CD4-positive, alpha-beta memory T cell (primary cell): ENCODE results near the gene LGI2. TPM values are rescaled to one million over a fixed set of nuclear protein-coding genes. Genes with fewer than 3 reads are reported as not detected.
"Not testable (repeated sequence)": the region's sequence is repeated elsewhere in the genome, so short reads cannot be mapped to it uniquely, and the experiment has no call there.

Experiments used
- CTCF ChIA-PET: fragments of 350-600 bp; sonication (Branson Sonifier 250); formaldehyde crosslinking; loops from one replicate; lab custom pipeline; 2021; ENCODE audit warnings: inconsistent platforms; ENCODE audit not compliant: partially characterized antibody; lab: Charles Lee
- POLR2A ChIA-PET: fragments of 350-600 bp; sonication (Branson Sonifier 250); formaldehyde crosslinking; loops from one replicate; lab custom pipeline; 2021; ENCODE audit not compliant: partially characterized antibody; lab: Charles Lee
- DNase-seq, 5 donors: peaks; one replicate each; pipeline versions ENCODE4 v3.0.0 to v3.0.0-alpha.2; 2020 to 2022; ENCODE audit warnings: mixed read lengths in 1 of 5
- H3K27ac ChIP-seq: one replicate; pipeline ENCODE4 v1.7.0; 2013; ENCODE audit warnings: low read depth, low read length
- H3K27me3 ChIP-seq: 2 replicates; pipeline ENCODE4 v1.7.0; 2013; ENCODE audit warnings: mild to moderate bottlenecking, low read length, moderate library complexity; ENCODE audit not compliant: insufficient read depth
- H3K36me3 ChIP-seq: 2 replicates; pipeline ENCODE4 v1.7.0; 2013; ENCODE audit warnings: mild to moderate bottlenecking, low read length, moderate library complexity; ENCODE audit not compliant: insufficient read depth
- H3K4me1 ChIP-seq: 2 replicates; pipeline ENCODE4 v1.7.0; 2013; ENCODE audit warnings: mild to moderate bottlenecking, low read length, moderate library complexity; ENCODE audit not compliant: insufficient read depth
- H3K4me3 ChIP-seq, 2 donors: one replicate each; pipeline ENCODE4 v1.7.0; 2013; ENCODE audit warnings: low read length in 2 of 2, mild to moderate bottlenecking in 1 of 2
- H3K9me3 ChIP-seq, 2 donors: one replicate each; pipeline ENCODE4 v1.7.0; 2013; ENCODE audit warnings: low read length in 2 of 2, control low read depth in 1 of 2; ENCODE audit not compliant: control insufficient read depth in 1 of 2
- H3K27ac Mint-ChIP-seq, 7 donors: one replicate each; pipeline ENCODE4 v1.8.0; 2020 to 2021; ENCODE audit warnings: mixed read lengths in 7 of 7, mild to moderate bottlenecking in 6 of 7, inconsistent platforms in 3 of 7, moderate library complexity in 3 of 7
- H3K27me3 Mint-ChIP-seq, 2 donors: one replicate each; pipeline ENCODE4 v1.8.0; 2020 to 2021; ENCODE audit warnings: mixed read lengths in 2 of 2
- H3K36me3 Mint-ChIP-seq, 2 donors: one replicate each; pipeline ENCODE4 v1.8.0; 2020 to 2021; ENCODE audit warnings: mixed read lengths in 2 of 2, inconsistent platforms in 1 of 2, mild to moderate bottlenecking in 1 of 2
- H3K4me1 Mint-ChIP-seq, 4 donors: one replicate each; pipeline ENCODE4 v1.8.0; 2020 to 2021; ENCODE audit warnings: mixed read lengths in 4 of 4, mild to moderate bottlenecking in 1 of 4
- H3K4me3 Mint-ChIP-seq, 8 donors: one replicate each; pipeline ENCODE4 v1.8.0; 2020 to 2021; ENCODE audit warnings: mixed read lengths in 8 of 8, mild to moderate bottlenecking in 7 of 8, moderate library complexity in 6 of 8, inconsistent platforms in 3 of 8
- H3K9me3 Mint-ChIP-seq, 8 donors: one replicate each; pipeline ENCODE4 v1.8.0; 2020 to 2021; ENCODE audit warnings: mixed read lengths in 8 of 8, mild to moderate bottlenecking in 5 of 8, inconsistent platforms in 3 of 8, moderate library complexity in 1 of 8
- intact Hi-C: fragments of 100-400 bp; cut with micrococcal nuclease; formaldehyde crosslinking; loops from one replicate; pipeline ENCODE4 v1.15.1; 2023
- polyA plus RNA-seq, 2 donors: library from polyadenylated mRNA; unstranded; fragments of 300-500 nt; fragmentation: Illumina TruSeq; gene quantifications; one replicate each; pipeline ENCODE4 v1.2.3, GENCODE V29; 2021
- total RNA-seq, 2 experiments: library from RNA; stranded (reverse); gene quantifications; one replicate each; pipeline ENCODE4 v1.2.3, GENCODE V29; 2021

LGI2 gene
- total and polyA plus RNA-seq, 4 experiments from 2014 or later: not detected

GRCh38 chr4:25022766-25023165, 8.0 kb downstream of the LGI2 start:
- no peak overlapping the region for H3K4me3 Mint-ChIP-seq
- POLR2A ChIA-PET: no interaction called here
- Histone ChIP-seq H3K4me3 (no peak overlapping the region), H3K4me1 (no peaks in the 10 kb centered on the region), H3K27ac (no peak overlapping the region), H3K27me3 (no peaks in the 10 kb centered on the region), H3K9me3 (no peaks in the 10 kb centered on the region), H3K36me3 (no peaks in the 10 kb centered on the region)
- CTCF ChIA-PET: no interaction called here
- peaks cover 0 to 2% (median 0%) of the 10 kb centered on the region in 8 donors for H3K9me3 Mint-ChIP-seq
- H3K36me3 Mint-ChIP-seq: no peaks in the 10 kb centered on the region
- no peaks in the 10 kb centered on the region for H3K4me1 Mint-ChIP-seq
- H3K27ac Mint-ChIP-seq: no peak overlapping the region
- peaks cover 22 to 24% of the 10 kb centered on the region in 2 donors for H3K27me3 Mint-ChIP-seq
- DNase-seq: no peak
- intact Hi-C loops: no loop called here

GRCh38 chr4:25021216-25021615, 9.5 kb downstream of the LGI2 start:
- H3K27me3 Mint-ChIP-seq: peaks cover 15 to 16% of the 10 kb centered on the region in 2 donors
- intact Hi-C loops: no loop called here

DNA sequence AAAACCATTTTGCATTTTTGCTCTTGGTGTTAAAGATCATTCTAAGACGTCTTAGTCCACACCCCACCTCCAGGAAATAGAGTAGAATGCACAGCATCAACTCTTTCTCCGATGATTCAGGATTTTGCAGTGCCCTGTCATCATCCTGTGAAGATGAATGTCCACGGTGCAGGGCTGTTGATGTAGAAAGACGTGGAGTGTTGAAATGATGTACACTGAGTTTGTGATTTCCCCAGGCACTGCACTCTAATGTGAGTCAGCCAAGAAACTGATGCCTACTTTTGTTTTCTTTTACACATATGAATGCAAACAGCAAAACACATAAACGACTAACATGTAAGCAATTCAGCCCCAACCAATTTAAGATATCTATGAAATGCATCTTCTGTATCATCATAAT, 10.5 kb downstream of the LGI2 start:
- H3K9me3 Mint-ChIP-seq: peaks cover 0 to 2% (median 0%) of the 10 kb centered on the region in 8 donors
- POLR2A ChIA-PET: no interaction called here

More at GRCh38 chr4:25021216-25021615, 9.5 kb downstream of the LGI2 start:
- H3K4me3 Mint-ChIP-seq: no peak overlapping the region
- H3K36me3 ChIP-seq: no peaks in the 10 kb centered on the region
- CTCF ChIA-PET: no interaction called here
- DNase-seq: no peak
- no peak overlapping the region for H3K4me3 ChIP-seq
- H3K27me3 ChIP-seq: no peaks in the 10 kb centered on the region
- POLR2A ChIA-PET: no interaction called here
- H3K27ac ChIP-seq: no peak overlapping the region
- H3K4me1 ChIP-seq: no peaks in the 10 kb centered on the region
- H3K9me3 ChIP-seq: no peaks in the 10 kb centered on the region
- H3K4me1 Mint-ChIP-seq: no peaks in the 10 kb centered on the region
- no peaks in the 10 kb centered on the region for H3K36me3 Mint-ChIP-seq
- no peak overlapping the region for H3K27ac Mint-ChIP-seq
- H3K9me3 Mint-ChIP-seq: peaks cover 0 to 2% (median 0%) of the 10 kb centered on the region in 8 donors

GRCh38 chr4:25019501-25019900, 11.2 kb downstream of the LGI2 start:
- intact Hi-C loops: no loop called here
- H3K4me1 ChIP-seq: no peaks in the 10 kb centered on the region
- no peaks in the 10 kb centered on the region for H3K36me3 Mint-ChIP-seq
- H3K36me3 ChIP-seq: no peaks in the 10 kb centered on the region
- no peak overlapping the region for H3K27ac ChIP-seq
- no peaks in the 10 kb centered on the region for H3K4me1 Mint-ChIP-seq
- no peak overlapping the region for H3K4me3 Mint-ChIP-seq
- no peak overlapping the region for H3K27ac Mint-ChIP-seq
- H3K9me3 ChIP-seq: no peaks in the 10 kb centered on the region
- H3K27me3 ChIP-seq: no peaks in the 10 kb centered on the region
- ChIA-PET CTCF (no interaction called here), POLR2A (no interaction called here)
- peaks cover 0 to 2% (median 0%) of the 10 kb centered on the region in 8 donors for H3K9me3 Mint-ChIP-seq
- no peak overlapping the region for H3K4me3 ChIP-seq
- DNase-seq: no peak
- H3K27me3 Mint-ChIP-seq: peaks cover 9 to 10% of the 10 kb centered on the region in 2 donors

More for the DNA sequence above, 10.5 kb downstream of the LGI2 start:
- no peak overlapping the region for H3K4me3 Mint-ChIP-seq
- H3K36me3 Mint-ChIP-seq: no peaks in the 10 kb centered on the region
- Histone ChIP-seq H3K27ac (no peak overlapping the region), H3K27me3 (no peaks in the 10 kb centered on the region), H3K4me1 (no peaks in the 10 kb centered on the region), H3K4me3 (no peak overlapping the region), H3K9me3 (no peaks in the 10 kb centered on the region), H3K36me3 (no peaks in the 10 kb centered on the region)
- intact Hi-C loops: no loop called here
- H3K27me3 Mint-ChIP-seq: peaks cover 9 to 11% of the 10 kb centered on the region in 2 donors
- H3K4me1 Mint-ChIP-seq: no peaks in the 10 kb centered on the region
- CTCF ChIA-PET: no interaction called here
- H3K27ac Mint-ChIP-seq: no peak overlapping the region
- DNase-seq: no peak

- Histone ChIP-seq H3K4me3 (no peak overlapping the region), H3K36me3 (no peaks in the 10 kb centered on the region), H3K27me3 (no peaks in the 10 kb centered on the region), H3K9me3 (no peaks in the 10 kb centered on the region), H3K4me1 (no peaks in the 10 kb centered on the region), H3K27ac (no peak overlapping the region)
- Mint-ChIP-seq H3K27me3 (peaks cover 7 to 11% of the 10 kb centered on the region in 2 donors), H3K4me3 (no peak overlapping the region), H3K9me3 (peaks cover 0 to 1% (median 0%) of the 10 kb centered on the region in 8 donors), H3K4me1 (no peaks in the 10 kb centered on the region), H3K36me3 (no peaks in the 10 kb centered on the region), H3K27ac (no peak overlapping the region)
- intact Hi-C loops: no loop called here
- ChIA-PET POLR2A (no interaction called here), CTCF (no interaction called here)
- no peak for DNase-seq
Measured at GRCh38 chr4:25015012-25015411, 15.7 kb downstream of the LGI2 start.

DNA sequence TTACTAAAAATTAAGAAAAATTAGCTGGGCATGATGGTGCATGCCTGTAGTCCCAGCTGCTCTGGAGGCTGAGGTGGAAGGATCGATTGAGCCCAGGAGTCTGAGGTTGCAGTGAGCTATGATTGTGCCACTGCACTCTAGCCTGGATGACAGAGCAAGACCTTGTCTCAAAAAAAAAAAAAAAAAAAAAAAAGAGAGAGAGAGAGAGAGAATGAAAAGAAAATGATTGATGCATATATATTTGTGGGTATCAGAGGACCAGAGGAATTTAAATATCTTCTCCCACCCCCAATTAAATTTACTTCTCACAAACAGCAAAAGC, 16.1 kb downstream of the LGI2 start:
- DNase-seq, H3K36me3 Mint-ChIP-seq, H3K4me3 ChIP-seq, H3K4me1 ChIP-seq, POLR2A ChIA-PET, H3K27ac ChIP-seq, H3K36me3 ChIP-seq, H3K4me3 Mint-ChIP-seq, intact Hi-C loops, H3K4me1 Mint-ChIP-seq, H3K27me3 Mint-ChIP-seq, H3K27me3 ChIP-seq, H3K27ac Mint-ChIP-seq, H3K9me3 ChIP-seq, H3K9me3 Mint-ChIP-seq, CTCF ChIA-PET: not testable (repeated sequence)

DNA sequence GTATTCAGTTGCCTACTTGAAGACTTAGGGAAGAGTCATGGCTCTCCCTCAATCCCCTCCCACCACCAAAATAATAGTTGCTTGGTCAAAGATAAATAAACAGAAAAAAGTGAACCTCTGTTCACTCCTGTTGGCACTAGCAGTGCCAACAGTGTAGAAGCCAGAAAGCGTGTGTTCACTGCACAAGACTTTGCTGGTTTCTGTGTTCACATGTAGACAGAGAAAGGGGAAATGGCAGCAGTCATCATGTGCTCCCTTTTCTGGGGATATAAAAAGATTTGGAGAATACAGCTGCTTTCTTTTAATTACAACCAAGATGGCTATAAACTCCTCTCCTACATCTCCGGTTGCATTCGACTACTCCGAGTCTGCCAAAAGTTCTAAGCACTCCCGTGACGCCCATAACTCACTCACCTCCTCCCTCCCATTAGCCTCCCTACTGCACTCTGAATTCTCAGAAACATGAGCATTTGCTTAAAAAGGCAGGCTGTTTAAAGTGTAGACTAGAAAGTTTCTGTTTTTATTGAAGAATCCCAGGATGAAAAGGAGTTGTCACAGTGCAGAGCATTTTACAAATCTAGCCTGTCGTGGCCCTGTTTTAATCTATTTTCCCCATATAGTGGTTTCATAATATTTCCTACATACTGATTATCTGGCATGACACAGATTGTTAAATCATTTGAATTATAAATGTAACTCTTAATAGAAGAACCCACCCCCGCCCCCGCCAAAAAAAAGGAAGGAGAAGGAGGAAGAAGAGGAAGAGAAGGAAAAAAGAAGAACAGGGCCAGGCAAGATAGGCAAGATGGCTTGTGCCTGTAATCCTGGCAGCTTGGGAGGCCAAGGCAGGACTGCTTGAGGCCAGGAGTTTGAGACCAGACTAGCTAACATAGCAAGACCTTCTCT, 16.7 kb downstream of the LGI2 start:
- ChIA-PET POLR2A (no interaction called here), CTCF (no interaction called here)
- Mint-ChIP-seq H3K27ac (peak overlapping the region in 1 of 7 donors; percentile 57), H3K4me1 (no peaks in the 10 kb centered on the region), H3K9me3 (peaks cover 0 to 2% (median 0%) of the 10 kb centered on the region in 8 donors), H3K27me3 (peaks cover 2 to 6% of the 10 kb centered on the region in 2 donors), H3K4me3 (no peak overlapping the region), H3K36me3 (no peaks in the 10 kb centered on the region)
- H3K27me3 ChIP-seq: no peaks in the 10 kb centered on the region
- no peaks in the 10 kb centered on the region for H3K36me3 ChIP-seq
- no peak overlapping the region for H3K4me3 ChIP-seq
- H3K27ac ChIP-seq: no peak overlapping the region
- intact Hi-C loops: no loop called here
- DNase-seq: no peak
- no peaks in the 10 kb centered on the region for H3K4me1 ChIP-seq
- H3K9me3 ChIP-seq: no peaks in the 10 kb centered on the region
